PC-3 (cell line): ENCODE measurements around the gene MTCH1. TPM values are rescaled to one million over a fixed set of nuclear protein-coding genes. Genes with fewer than 3 reads are reported as not detected.
"Not testable (repeated sequence)": the region's sequence is repeated elsewhere in the genome, so short reads cannot be mapped to it uniquely, and the experiment has no call there.

Source experiments
- ATAC-seq: fragments of 200-7000 bp; cut with Tn5 transposase; 2 replicates; pipeline ENCODE4 v1.9.1; 2020; ENCODE audit warnings: mild to moderate bottlenecking, moderate library complexity
- BruUV-seq: library from RNA; stranded (reverse); fragments of 400-500 nt; replicated peaks from 2 replicates; lab custom pipeline; 2021; lab: Mats Ljungman, UMichigan
- CTCF ChIA-PET: fragments of 300-600 bp; sonication (Branson Sonifier 250); formaldehyde crosslinking; loops from one replicate; lab custom pipeline; 2022; ENCODE audit warnings: antibody characterized with exemption; lab: Charles Lee
- POLR2A ChIA-PET: fragments of 300-600 bp; sonication (Branson Sonifier 250); formaldehyde crosslinking; loops from one replicate; lab custom pipeline; 2022; ENCODE audit warnings: antibody characterized with exemption; ENCODE audit not compliant: unreplicated experiment; lab: Charles Lee
- DNase-seq: peaks from one replicate; pipeline ENCODE4 v3.0.0-alpha.2; 2015
- H2AFZ ChIP-seq: fragments of 300-600 bp; sonication (generic); 2 replicates; pipeline ENCODE4 v1.6.0; 2016; ENCODE audit warnings: antibody characterized with exemption, low read length
- H3F3A ChIP-seq: fragments of 300-600 bp; sonication (generic); one replicate; pipeline ENCODE4 v1.6.0; 2017; ENCODE audit warnings: antibody characterized with exemption, low read length, control low read depth, mild to moderate bottlenecking; ENCODE audit not compliant: unreplicated experiment
- H3K27ac ChIP-seq: fragments of 300-600 bp; sonication (generic); 2 replicates; pipeline ENCODE4 v1.5.1; 2016; ENCODE audit warnings: mild to moderate bottlenecking, low read length
- H3K27me3 ChIP-seq: fragments of 300-600 bp; sonication (generic); 2 replicates; pipeline ENCODE4 v1.6.1; 2016; ENCODE audit warnings: low read length, mixed read lengths
- H3K36me3 ChIP-seq: fragments of 300-600 bp; sonication (generic); 2 replicates; pipeline ENCODE4 v1.6.1; 2016; ENCODE audit warnings: low read depth, mixed run types, low read length, mixed read lengths
- H3K4me1 ChIP-seq: fragments of 300-600 bp; sonication (generic); 2 replicates; pipeline ENCODE4 v1.5.1; 2016; ENCODE audit warnings: low read length; ENCODE audit not compliant: insufficient read depth
- H3K4me2 ChIP-seq: fragments of 300-600 bp; sonication (generic); 2 replicates; pipeline ENCODE4 v1.6.0; 2016; ENCODE audit warnings: low read length
- H3K4me3 ChIP-seq: fragments of 300-600 bp; sonication (generic); 2 replicates; pipeline ENCODE4 v1.5.1; 2016; ENCODE audit warnings: mild to moderate bottlenecking, low read length, mixed read lengths
- H3K79me2 ChIP-seq: fragments of 300-600 bp; sonication (generic); 2 replicates; pipeline ENCODE4 v1.6.1; 2017; ENCODE audit warnings: low read length, mixed read lengths
- H3K9ac ChIP-seq: fragments of 300-600 bp; sonication (generic); 2 replicates; pipeline ENCODE4 v1.6.0; 2016; ENCODE audit warnings: mild to moderate bottlenecking, low read length
- H3K9me2 ChIP-seq: fragments of 300-600 bp; sonication (generic); replicated peaks from 2 replicates; pipeline ENCODE4 v1.6.1; 2016; ENCODE audit warnings: mixed run types, low read length, mixed read lengths
- H3K9me3 ChIP-seq: fragments of 300-600 bp; sonication (generic); 2 replicates; pipeline ENCODE4 v1.6.1; 2016; ENCODE audit warnings: low read length, mixed read lengths
- H4K20me1 ChIP-seq: fragments of 300-600 bp; sonication (generic); 2 replicates; pipeline ENCODE4 v1.6.1; 2016; ENCODE audit warnings: low read length, mixed read lengths
- CTCF ChIP-seq: fragments of 300-600 bp; sonication (generic); conservative IDR thresholded peaks from 2 replicates; pipeline ENCODE4 v1.5.1; 2017; ENCODE audit warnings: antibody characterized with exemption, low read depth, mild to moderate bottlenecking, low read length
- EZH2 ChIP-seq: fragments of 300-600 bp; sonication (generic); IDR thresholded peaks from one replicate; pipeline ENCODE4 v1.6.1; 2017; ENCODE audit warnings: antibody characterized with exemption, mild to moderate bottlenecking, low read length; ENCODE audit not compliant: unreplicated experiment
- EZH2phosphoT487 ChIP-seq: fragments of 300-600 bp; sonication (generic); IDR thresholded peaks from 2 replicates; pipeline ENCODE4 v1.6.1; 2018; ENCODE audit warnings: mild to moderate bottlenecking, antibody characterized with exemption, low read length, borderline replicate concordance
- intact Hi-C: fragments of 100-400 bp; cut with micrococcal nuclease; formaldehyde crosslinking; loops from 2 replicates; pipeline ENCODE4 v1.9.0; 2023
- total RNA-seq: library from RNA; depleted of rRNA; stranded (reverse); fragments of >200 nt; gene quantifications from 2 replicates; pipeline ENCODE4 v1.2.3, GENCODE V29; 2014

Gene MTCH1
- total RNA-seq, 1 experiment from 2014 or later = 253 TPM

GRCh38 chr6:36997811-36998722, 12.1 kb upstream of the MTCH1 start:
- Histone ChIP-seq H3K9me3 (no peaks in the 10 kb centered on the region), H3K4me2 (no peak overlapping the region), H3F3A (no peaks in the 10 kb centered on the region), H3K36me3 (no peaks in the 10 kb centered on the region), H4K20me1 (no peaks in the 10 kb centered on the region), H3K9ac (no peak overlapping the region), H3K27me3 (no peaks in the 10 kb centered on the region), H2AFZ (no peak overlapping the region), H3K9me2 (no peaks in the 10 kb centered on the region), H3K4me1 (no peaks in the 10 kb centered on the region), H3K4me3 (no peak overlapping the region), H3K27ac (no peak overlapping the region), H3K79me2 (no peaks in the 10 kb centered on the region)
- ATAC-seq = no peak
- no TSS peak for BruUV-seq
- CTCF ChIA-PET = no interaction called here
- TF ChIP-seq CTCF (no peak), EZH2phosphoT487 (no peak)
- DNase-seq = no peak
- intact Hi-C loops = no loop called here
- POLR2A ChIA-PET = interaction anchor here (0.7 kb wide), 1 partner anchor 269 kb away, joined by 3 read pairs; no protein-coding TSS in a partner anchor

- H3K27me3 ChIP-seq, H3K9ac ChIP-seq, H3K9me2 ChIP-seq, H3K27ac ChIP-seq, H4K20me1 ChIP-seq, DNase-seq, H3K4me3 ChIP-seq, H3K4me1 ChIP-seq, H3K36me3 ChIP-seq, POLR2A ChIA-PET, H2AFZ ChIP-seq, H3K4me2 ChIP-seq, BruUV-seq, H3K9me3 ChIP-seq, H3F3A ChIP-seq, ATAC-seq, intact Hi-C loops, CTCF ChIA-PET: not testable (repeated sequence)
- peaks cover 15% of the 10 kb centered on the region for H3K79me2 ChIP-seq
These were observed 4.4 kb upstream of the MTCH1 start for GRCh38 chr6:36990401-36990800.

GRCh38 chr6:36989264-36989663, 3.3 kb upstream of the MTCH1 start:
- Histone ChIP-seq H3K9me3 (no peaks in the 10 kb centered on the region), H3K36me3 (no peaks in the 10 kb centered on the region), H3K79me2 (peaks cover 26% of the 10 kb centered on the region), H3K27ac (no peak overlapping the region), H3K4me3 (no peak overlapping the region), H3F3A (no peaks in the 10 kb centered on the region), H2AFZ (no peak overlapping the region; the same call in 1 of the 2 replicates), H3K4me2 (no peak overlapping the region), H3K9ac (no peak overlapping the region), H3K9me2 (no peaks in the 10 kb centered on the region), H3K27me3 (no peaks in the 10 kb centered on the region), H4K20me1 (peaks cover 4% of the 10 kb centered on the region; the same call in 1 of the 2 replicates), H3K4me1 (peaks cover 12% of the 10 kb centered on the region)
- CTCF ChIA-PET = no interaction called here
- TF ChIP-seq EZH2 (no peak), CTCF (no peak), EZH2phosphoT487 (no peak)
- POLR2A ChIA-PET = no interaction called here
- no peak for ATAC-seq
- BruUV-seq = no TSS peak
- DNase-seq = no peak
- intact Hi-C loops = loop anchor here (5.0 to 10.0 kb wide), 2 partner anchors 77 to 104 kb away; partner anchors contain the start of gene C6orf89
